Neutrophil (primary cell): ENCODE measurements around the gene PLCB3.
"Not testable (repeated sequence)": the region's sequence is repeated elsewhere in the genome, so short reads cannot be mapped to it uniquely, and the experiment has no call there.

Experiments used
- H3K27ac ChIP-seq: fragments of 200-600 bp; sonication (generic); 2 replicates; pipeline ENCODE4 v1.5.1; 2016; ENCODE audit warnings: mild to moderate bottlenecking, moderate library complexity
- H3K27me3 ChIP-seq: fragments of 200-600 bp; sonication (generic); 2 replicates; pipeline ENCODE4 v1.6.0; 2016; ENCODE audit warnings: mild to moderate bottlenecking
- H3K36me3 ChIP-seq: fragments of 200-600 bp; sonication (generic); 2 replicates; pipeline ENCODE4 v1.5.1; 2017
- H3K4me1 ChIP-seq, 2 experiments: fragments of 200-600 bp in 1 of 2; sonication (generic) in 1 of 2; 1 replicate in 1 of 2; 2 replicates in 1 of 2; pipeline versions ENCODE4 v1.5.1 to v1.6.1; 2013 to 2016; ENCODE audit warnings: low read depth in 1 of 2, low read length in 1 of 2, mild to moderate bottlenecking in 1 of 2, moderate library complexity in 1 of 2; ENCODE audit not compliant: control insufficient read depth in 1 of 2, insufficient read depth in 1 of 2
- H3K4me3 ChIP-seq, 2 experiments: fragments of 200-600 bp in 1 of 2; sonication (generic) in 1 of 2; 1 replicate in 1 of 2; 2 replicates in 1 of 2; pipeline ENCODE4 v1.5.1; 2013 to 2016; ENCODE audit warnings: low read depth in 1 of 2, low read length in 1 of 2, mild to moderate bottlenecking in 1 of 2, moderate library complexity in 1 of 2
- H3K9me3 ChIP-seq: fragments of 200-600 bp; sonication (generic); 2 replicates; pipeline ENCODE4 v1.5.1; 2016
- CTCF ChIP-seq: fragments of 200-600 bp; sonication (generic); IDR thresholded peaks from 2 replicates; pipeline ENCODE4 v1.5.1; 2016; ENCODE audit warnings: antibody characterized with exemption

Gene PLCB3

GRCh38 chr11:64306876-64307622 lies 55.7 kb downstream of the PLCB3 start:
- H3K27me3 ChIP-seq = peaks cover 10% of the 10 kb centered on the region
- H3K9me3 ChIP-seq = no peaks in the 10 kb centered on the region
- no peak for TF ChIP-seq CTCF
- H3K36me3 ChIP-seq = peaks cover 20% of the 10 kb centered on the region
- H3K4me1 ChIP-seq = peaks cover 26 to 31% of the 10 kb centered on the region in 2 experiments
- peak overlapping the region; percentile 75 to 91 for H3K4me3 ChIP-seq
- H3K27ac ChIP-seq = peak overlapping the region; percentile 99

DNA sequence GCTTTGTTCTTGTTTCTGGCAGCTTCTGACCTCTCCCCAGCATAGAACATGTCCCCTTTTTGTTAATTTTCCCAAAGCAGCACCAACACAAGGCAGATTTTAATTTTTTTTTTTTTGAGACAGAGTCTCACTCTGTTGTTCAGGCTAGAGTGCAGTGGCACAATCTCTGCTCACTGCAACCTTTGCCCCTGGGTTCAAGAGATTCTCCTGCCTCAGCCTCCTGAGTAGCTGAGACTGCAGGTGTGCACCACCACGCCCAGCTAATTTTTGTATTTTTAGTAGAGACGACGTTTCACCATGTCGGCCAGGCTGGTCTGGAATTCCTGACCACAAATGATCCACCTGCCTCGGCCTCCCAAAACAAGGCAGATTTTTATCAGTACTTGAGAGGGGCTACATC lies 56.5 kb downstream of the PLCB3 start:
- H3K4me1 ChIP-seq = peaks cover 26 to 31% of the 10 kb centered on the region in 2 experiments
- H3K4me3 ChIP-seq, H3K9me3 ChIP-seq, H3K27me3 ChIP-seq: not testable (repeated sequence)
- peak overlapping the region; percentile 99 for H3K27ac ChIP-seq
- H3K36me3 ChIP-seq = peaks cover 26% of the 10 kb centered on the region

DNA sequence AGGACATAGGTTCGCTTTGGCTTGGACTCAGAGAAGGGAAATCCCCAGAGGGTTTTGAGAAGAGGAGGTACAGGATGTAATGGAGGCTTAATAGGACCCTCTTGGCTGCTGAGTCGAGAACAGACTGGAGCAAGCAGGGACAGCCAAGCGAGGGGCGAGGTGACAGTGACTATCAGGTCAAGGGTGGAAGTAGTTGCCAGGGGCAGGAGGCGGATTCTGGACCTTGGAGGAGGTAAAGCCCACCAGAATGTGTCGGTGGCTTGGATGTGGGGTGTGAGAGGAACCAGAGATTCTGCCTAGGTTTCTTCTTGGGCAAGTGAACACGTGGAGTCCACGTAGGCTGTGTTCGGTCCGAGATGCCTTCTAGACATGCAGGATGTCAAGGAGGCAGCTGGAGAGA lies 61.6 kb downstream of the PLCB3 start:
- TF ChIP-seq CTCF = no peak
- peak overlapping the region; percentile 43 for H3K27ac ChIP-seq

DNA sequence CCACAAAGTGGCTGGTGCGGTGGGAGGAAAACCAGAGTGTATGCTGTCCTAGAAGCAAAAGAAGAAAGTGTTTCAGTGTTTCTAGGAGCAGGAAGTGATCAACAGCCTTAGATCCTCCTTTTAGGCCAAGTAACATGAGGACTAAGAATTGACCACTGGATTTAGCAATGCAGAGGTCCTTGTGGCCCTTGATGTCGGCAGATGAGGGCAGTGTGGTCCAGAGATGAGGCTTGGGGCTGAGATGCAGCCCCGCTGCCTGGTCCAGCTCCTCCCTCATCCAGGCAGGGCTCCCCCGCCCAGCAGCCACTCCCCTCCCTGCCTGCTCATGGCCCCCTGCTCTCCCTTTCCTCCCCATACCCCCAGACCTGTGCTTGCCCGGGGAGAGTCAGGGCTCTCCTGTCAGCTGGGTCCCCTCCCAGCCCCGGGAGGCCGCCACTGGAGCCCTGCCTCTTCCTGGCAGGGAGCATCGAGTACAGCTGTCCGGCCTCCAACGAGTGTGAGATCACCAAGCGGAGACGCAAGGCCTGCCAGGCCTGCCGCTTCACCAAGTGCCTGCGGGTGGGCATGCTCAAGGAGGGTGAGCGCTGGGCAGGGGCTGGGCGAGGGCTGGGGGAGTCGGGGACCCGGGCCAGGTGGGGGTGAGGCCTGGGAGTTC lies 62.3 kb downstream of the PLCB3 start:
- Histone ChIP-seq H3K36me3 (peaks cover 46% of the 10 kb centered on the region), H3K9me3 (no peaks in the 10 kb centered on the region), H3K4me3 (no peak overlapping the region), H3K4me1 (peaks cover 12 to 18% of the 10 kb centered on the region in 2 experiments), H3K27ac (peak overlapping the region; percentile 43), H3K27me3 (no peaks in the 10 kb centered on the region)
- TF ChIP-seq CTCF = no peak

More for the DNA sequence above, 61.6 kb downstream of the PLCB3 start:
- Histone ChIP-seq H3K36me3 (peaks cover 49% of the 10 kb centered on the region), H3K4me1 (peaks cover 12 to 13% of the 10 kb centered on the region in 2 experiments), H3K9me3 (no peaks in the 10 kb centered on the region), H3K4me3 (no peak overlapping the region), H3K27me3 (no peaks in the 10 kb centered on the region)

- no peak overlapping the region for H3K4me3 ChIP-seq
- no peak for TF ChIP-seq CTCF
- peak overlapping the region; percentile 43 for H3K27ac ChIP-seq
- H3K9me3 ChIP-seq = no peaks in the 10 kb centered on the region
- H3K27me3 ChIP-seq = no peaks in the 10 kb centered on the region
- H3K36me3 ChIP-seq = peaks cover 46% of the 10 kb centered on the region
- peaks cover 18 to 25% of the 10 kb centered on the region in 2 experiments for H3K4me1 ChIP-seq
Measured at GRCh38 chr11:64314146-64314804, 62.9 kb downstream of the PLCB3 start.
